Measurements from ENCODE around the gene CATSPERB.

- TF ChIP-seq CTCF (IDR thresholded peaks at IDR 0.05) (no peak), POLR2A (IDR thresholded peaks at IDR 0.05) (no peak), POLR2AphosphoS5 (IDR thresholded peaks at IDR 0.05) (no peak)
These were observed 186.7 kb downstream of the CATSPERB start for GRCh38 chr14:91545204-91545603.
